Activated CD8-positive, alpha-beta T cell treated with anti-CD3 and anti-CD28 coated beads, Interleukin-2, amount 10 ng/mL, durations not matched to agents 7 days and 5 days (primary cell): Measurements from ENCODE around the gene ZBTB40. TPM values are rescaled to one million over a fixed set of nuclear protein-coding genes. Genes with fewer than 3 reads are reported as not detected.

Source experiments
- ATAC-seq: fragments of 150-1000 bp; cut with Tn5 transposase; one replicate; pipeline ENCODE4 v1.10.0; 2021; ENCODE audit warnings: moderate library complexity
- CTCF ChIA-PET: fragments of 350-600 bp; sonication (Branson Sonifier 250); formaldehyde crosslinking; loops from one replicate; lab custom pipeline; 2021; ENCODE audit warnings: antibody characterized with exemption; lab: Charles Lee
- POLR2A ChIA-PET: fragments of 350-600 bp; sonication (Branson Sonifier 250); formaldehyde crosslinking; loops from one replicate; lab custom pipeline; 2021; ENCODE audit warnings: antibody characterized with exemption; lab: Charles Lee
- DNase-seq: peaks from one replicate; pipeline ENCODE4 v3.0.0-alpha.2; 2020
- H3K27ac Mint-ChIP-seq: one replicate; pipeline ENCODE4 v1.8.0; 2021; ENCODE audit warnings: mild to moderate bottlenecking, mixed read lengths
- H3K27me3 Mint-ChIP-seq: one replicate; pipeline ENCODE4 v1.8.0; 2021; ENCODE audit warnings: low read depth, mixed read lengths
- H3K36me3 Mint-ChIP-seq: one replicate; pipeline ENCODE4 v1.8.0; 2021; ENCODE audit warnings: low read depth, mixed read lengths
- H3K4me1 Mint-ChIP-seq: one replicate; pipeline ENCODE4 v1.8.0; 2021; ENCODE audit warnings: low read depth, mixed read lengths
- H3K4me3 Mint-ChIP-seq: one replicate; pipeline ENCODE4 v1.8.0; 2021; ENCODE audit warnings: mild to moderate bottlenecking, mixed read lengths
- H3K9me3 Mint-ChIP-seq: one replicate; pipeline ENCODE4 v1.8.0; 2022; ENCODE audit warnings: mixed read lengths; ENCODE audit not compliant: insufficient read depth
- total RNA-seq, 2 experiments: library from RNA; stranded (reverse); gene quantifications; one replicate each; pipeline ENCODE4 v1.2.3, GENCODE V29; 2021

The ZBTB40 gene
- total RNA-seq, 2 experiments from 2014 or later, result 14.8 TPM

GRCh38 chr1:22572818-22573217, 121.2 kb downstream of the ZBTB40 start:
- no peak for DNase-seq
- ATAC-seq, result no peak
- ChIA-PET CTCF (no interaction called here), POLR2A (no interaction called here)
- H3K27ac Mint-ChIP-seq, result no peak overlapping the region
- H3K27me3 Mint-ChIP-seq, result peaks cover 3% of the 10 kb centered on the region
- H3K9me3 Mint-ChIP-seq, result no peaks in the 10 kb centered on the region
- no peak overlapping the region for H3K4me3 Mint-ChIP-seq
- no peaks in the 10 kb centered on the region for H3K36me3 Mint-ChIP-seq
- no peaks in the 10 kb centered on the region for H3K4me1 Mint-ChIP-seq

- peaks cover 3% of the 10 kb centered on the region for H3K36me3 Mint-ChIP-seq
- peaks cover 3% of the 10 kb centered on the region for H3K27me3 Mint-ChIP-seq
- ChIA-PET CTCF (no interaction called here), POLR2A (no interaction called here)
- no peak for ATAC-seq
- DNase-seq, result no peak
- H3K9me3 Mint-ChIP-seq, result no peaks in the 10 kb centered on the region
- no peaks in the 10 kb centered on the region for H3K4me1 Mint-ChIP-seq
- no peak overlapping the region for H3K27ac Mint-ChIP-seq
- no peak overlapping the region for H3K4me3 Mint-ChIP-seq
Measured at GRCh38 chr1:22573237-22573636, 121.6 kb downstream of the ZBTB40 start.

- Mint-ChIP-seq H3K36me3 (peaks cover 7% of the 10 kb centered on the region), H3K4me3 (no peak overlapping the region), H3K4me1 (no peaks in the 10 kb centered on the region), H3K27ac (no peak overlapping the region), H3K27me3 (peaks cover 3% of the 10 kb centered on the region), H3K9me3 (peaks cover 5% of the 10 kb centered on the region)
- ChIA-PET POLR2A (no interaction called here), CTCF (no interaction called here)
- no peak for DNase-seq
- no peak for ATAC-seq
Measured at GRCh38 chr1:22575532-22576149, 124.0 kb downstream of the ZBTB40 start.

- H3K9me3 Mint-ChIP-seq, result peaks cover 5% of the 10 kb centered on the region
- DNase-seq (no peak), ATAC-seq (no peak)
- ChIA-PET CTCF (no interaction called here), POLR2A (no interaction called here)
- peaks cover 7% of the 10 kb centered on the region for H3K36me3 Mint-ChIP-seq
- no peaks in the 10 kb centered on the region for H3K4me1 Mint-ChIP-seq
- peaks cover 3% of the 10 kb centered on the region for H3K27me3 Mint-ChIP-seq
- H3K4me3 Mint-ChIP-seq, result no peak overlapping the region
- no peak overlapping the region for H3K27ac Mint-ChIP-seq
Measured at GRCh38 chr1:22576150-22576544, 124.5 kb downstream of the ZBTB40 start.

GRCh38 chr1:22576617-22577016, 125.0 kb downstream of the ZBTB40 start:
- CTCF ChIA-PET, result no interaction called here
- DNase-seq (no peak), ATAC-seq (no peak)
- H3K36me3 Mint-ChIP-seq, result peaks cover 7% of the 10 kb centered on the region
- POLR2A ChIA-PET, result interaction anchor here (0.6 kb wide), 1 partner anchor 46 kb away, joined by 4 read pairs; no protein-coding TSS in a partner anchor
- H3K27me3 Mint-ChIP-seq, result peaks cover 3% of the 10 kb centered on the region
- no peaks in the 10 kb centered on the region for H3K4me1 Mint-ChIP-seq
- no peak overlapping the region for H3K27ac Mint-ChIP-seq
- H3K9me3 Mint-ChIP-seq, result peaks cover 5% of the 10 kb centered on the region
- no peak overlapping the region for H3K4me3 Mint-ChIP-seq

GRCh38 chr1:22578732-22579361, 127.2 kb downstream of the ZBTB40 start:
- CTCF ChIA-PET, result no interaction called here
- Mint-ChIP-seq H3K4me3 (no peak overlapping the region), H3K27me3 (peaks cover 3% of the 10 kb centered on the region), H3K9me3 (peaks cover 5% of the 10 kb centered on the region), H3K27ac (no peak overlapping the region), H3K36me3 (peaks cover 7% of the 10 kb centered on the region), H3K4me1 (no peaks in the 10 kb centered on the region)
- ATAC-seq (no peak), DNase-seq (no peak)
- POLR2A ChIA-PET, result interaction anchor here (0.6 kb wide), 1 partner anchor 486 kb away, joined by 3 read pairs; no protein-coding TSS in a partner anchor

GRCh38 chr1:22579541-22580155, 128.0 kb downstream of the ZBTB40 start:
- H3K4me1 Mint-ChIP-seq, result no peaks in the 10 kb centered on the region
- no peak overlapping the region for H3K27ac Mint-ChIP-seq
- H3K36me3 Mint-ChIP-seq, result peaks cover 7% of the 10 kb centered on the region
- H3K27me3 Mint-ChIP-seq, result peaks cover 3% of the 10 kb centered on the region
- POLR2A ChIA-PET, result interaction anchor here (0.6 kb wide), 1 partner anchor 487 kb away, joined by 3 read pairs; no protein-coding TSS in a partner anchor
- peaks cover 5% of the 10 kb centered on the region for H3K9me3 Mint-ChIP-seq
- CTCF ChIA-PET, result no interaction called here
- DNase-seq, result no peak
- H3K4me3 Mint-ChIP-seq, result no peak overlapping the region
- ATAC-seq, result no peak

Other genes starting within 250 kb of the ZBTB40 start
- gene EPHA8, start 111.6 kb downstream of the ZBTB40 start, total RNA-seq, result not detected
- not detected for gene C1QA, start 184.8 kb downstream of the ZBTB40 start, total RNA-seq
- not detected for gene C1QC, start 191.8 kb downstream of the ZBTB40 start, total RNA-seq
- gene C1QB, start 201.4 kb downstream of the ZBTB40 start, total RNA-seq, result not detected